Cardiac fibroblast (primary cell): ENCODE data around the gene NOTUM.

Source experiments
- DNase-seq, 2 donors: peaks; one replicate each; pipeline versions ENCODE4 v3.0.0 to v3.0.0-alpha.2; 2010; ENCODE audit warnings: low read depth in 2 of 2
- H3K4me3 ChIP-seq, 2 donors: replicated peaks in 1 of 2; 1 replicate in 1 of 2; 2 replicates in 1 of 2; pipeline ENCODE4 v1.5.1; 2011; ENCODE audit warnings: low read depth in 2 of 2, low read length in 2 of 2, mild to moderate bottlenecking in 2 of 2, moderate library complexity in 1 of 2
- TF ChIP-seq, protein P1 (sequence below): IDR thresholded peaks from one replicate; pipeline ENCODE4 v1.5.1; 2011; ENCODE audit warnings: low read depth, mild to moderate bottlenecking, low read length, inconsistent platforms

NOTUM gene

DNA sequence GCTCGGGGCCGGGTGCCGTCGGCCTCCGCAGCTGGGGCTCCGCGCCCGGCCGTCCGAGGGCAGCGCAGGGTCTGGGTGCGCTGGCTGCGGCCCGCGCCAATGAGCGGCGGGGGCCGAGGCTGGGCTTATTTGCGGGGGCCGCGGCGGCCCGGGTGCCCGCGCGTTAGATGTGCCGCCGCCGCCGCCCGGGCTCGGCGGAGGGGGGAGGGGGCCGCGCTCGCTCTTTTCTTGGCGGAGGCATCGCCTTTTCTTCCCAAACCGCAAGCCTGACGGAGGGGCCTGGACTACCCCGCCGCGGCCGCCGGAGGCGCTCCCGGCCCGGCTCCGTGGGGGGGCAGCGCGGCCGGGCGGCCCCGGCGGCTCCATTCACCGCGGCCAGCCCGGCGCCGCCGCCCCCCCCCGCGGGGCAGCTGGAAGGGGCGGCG is at the start of gene NOTUM:
TSS of gene NOTUM (minus strand) at position 101 of the 425 bp plus-strand sequence. CDS start 278 bp downstream, outside the sequence.
- DNase-seq: peak in 1 of 2 donors; percentile 45
- H3K4me3 ChIP-seq: no peak within 1 kb of the TSS
- TF ChIP-seq, protein P1, sequence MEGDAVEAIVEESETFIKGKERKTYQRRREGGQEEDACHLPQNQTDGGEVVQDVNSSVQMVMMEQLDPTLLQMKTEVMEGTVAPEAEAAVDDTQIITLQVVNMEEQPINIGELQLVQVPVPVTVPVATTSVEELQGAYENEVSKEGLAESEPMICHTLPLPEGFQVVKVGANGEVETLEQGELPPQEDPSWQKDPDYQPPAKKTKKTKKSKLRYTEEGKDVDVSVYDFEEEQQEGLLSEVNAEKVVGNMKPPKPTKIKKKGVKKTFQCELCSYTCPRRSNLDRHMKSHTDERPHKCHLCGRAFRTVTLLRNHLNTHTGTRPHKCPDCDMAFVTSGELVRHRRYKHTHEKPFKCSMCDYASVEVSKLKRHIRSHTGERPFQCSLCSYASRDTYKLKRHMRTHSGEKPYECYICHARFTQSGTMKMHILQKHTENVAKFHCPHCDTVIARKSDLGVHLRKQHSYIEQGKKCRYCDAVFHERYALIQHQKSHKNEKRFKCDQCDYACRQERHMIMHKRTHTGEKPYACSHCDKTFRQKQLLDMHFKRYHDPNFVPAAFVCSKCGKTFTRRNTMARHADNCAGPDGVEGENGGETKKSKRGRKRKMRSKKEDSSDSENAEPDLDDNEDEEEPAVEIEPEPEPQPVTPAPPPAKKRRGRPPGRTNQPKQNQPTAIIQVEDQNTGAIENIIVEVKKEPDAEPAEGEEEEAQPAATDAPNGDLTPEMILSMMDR: peak; percentile 26

DNA sequence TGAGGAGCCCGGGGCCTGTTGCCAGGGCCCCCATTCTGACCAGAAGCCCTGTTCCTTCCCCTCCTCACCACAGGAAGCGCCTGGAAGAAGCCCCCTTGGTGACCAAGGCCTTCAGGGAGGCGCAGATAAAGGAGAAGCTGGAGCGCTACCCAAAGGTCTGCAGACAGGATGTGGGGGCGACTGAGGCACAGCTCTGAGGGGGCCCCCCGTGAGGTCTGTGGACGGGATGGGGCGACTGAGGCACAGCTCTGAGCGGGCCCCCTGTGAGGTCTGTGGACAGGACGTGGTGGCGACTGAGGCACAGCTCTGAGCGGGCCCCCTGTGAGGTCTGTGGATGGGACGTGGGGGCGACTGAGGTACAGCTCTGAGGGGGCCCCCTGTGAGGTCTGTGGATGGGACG is 48.4 kb upstream of the NOTUM start:
- DNase-seq: no peak
- TF ChIP-seq, protein P1: no peak
- H3K4me3 ChIP-seq: no peak overlapping the region

DNA sequence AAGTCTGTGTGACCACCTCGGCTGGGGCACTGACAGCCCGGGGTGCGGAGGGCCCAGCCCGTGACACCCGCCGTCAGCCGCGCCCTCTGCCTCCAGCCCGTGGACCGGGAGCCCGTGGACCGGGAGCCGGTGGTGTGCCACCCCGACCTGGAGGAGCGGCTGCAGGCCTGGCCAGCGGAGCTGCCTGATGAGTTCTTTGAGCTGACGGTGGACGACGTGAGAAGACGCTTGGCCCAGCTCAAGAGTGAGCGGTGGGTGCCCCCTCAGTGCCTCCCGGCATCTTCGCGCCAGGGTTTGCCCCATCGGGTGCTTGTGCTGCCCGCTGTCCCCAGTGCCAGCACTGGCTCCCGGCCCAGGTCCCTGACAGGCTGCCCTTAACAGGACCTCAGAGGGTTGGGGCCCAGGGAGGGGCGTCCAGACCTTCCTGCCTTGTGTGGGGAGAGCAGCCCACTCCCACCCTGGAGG is 48.0 kb upstream of the NOTUM start:
- no peak for DNase-seq
- no peak overlapping the region for H3K4me3 ChIP-seq
- TF ChIP-seq, protein P1: no peak

DNA sequence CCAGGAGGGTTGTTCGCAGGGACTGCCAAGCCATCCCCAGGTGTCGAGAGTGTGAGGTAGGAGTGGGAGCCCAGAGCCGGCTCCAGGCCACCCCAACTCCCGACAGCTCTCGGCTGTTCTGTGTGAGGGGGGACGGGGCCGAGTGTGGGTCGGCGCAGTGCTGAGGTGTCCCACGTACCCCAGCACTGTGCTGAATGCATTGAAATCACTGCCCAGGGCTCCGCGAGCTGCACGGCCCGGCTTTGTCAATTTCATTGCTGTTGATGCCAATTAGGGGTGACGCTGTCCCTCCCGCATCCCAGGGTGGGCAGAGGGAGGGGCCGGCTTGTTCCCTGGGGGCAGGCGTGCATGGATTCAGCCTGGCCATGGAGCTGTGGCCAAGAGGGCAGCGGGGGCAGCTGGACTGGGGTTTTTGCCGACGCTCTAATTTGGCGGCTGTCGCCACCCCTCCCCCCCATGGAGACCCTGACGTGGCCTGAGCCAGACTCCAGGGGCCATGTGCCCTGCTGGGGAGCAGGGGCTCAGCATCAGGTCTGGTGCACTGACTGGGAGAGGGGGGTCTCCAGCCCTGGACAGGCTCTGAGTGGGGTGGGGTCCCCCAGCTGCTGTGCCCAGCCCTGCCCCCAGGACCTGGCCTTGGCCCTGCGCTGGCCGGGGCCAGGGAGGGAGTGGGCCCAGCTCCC is 47.4 kb upstream of the NOTUM start:
- no peak overlapping the region for H3K4me3 ChIP-seq

DNA sequence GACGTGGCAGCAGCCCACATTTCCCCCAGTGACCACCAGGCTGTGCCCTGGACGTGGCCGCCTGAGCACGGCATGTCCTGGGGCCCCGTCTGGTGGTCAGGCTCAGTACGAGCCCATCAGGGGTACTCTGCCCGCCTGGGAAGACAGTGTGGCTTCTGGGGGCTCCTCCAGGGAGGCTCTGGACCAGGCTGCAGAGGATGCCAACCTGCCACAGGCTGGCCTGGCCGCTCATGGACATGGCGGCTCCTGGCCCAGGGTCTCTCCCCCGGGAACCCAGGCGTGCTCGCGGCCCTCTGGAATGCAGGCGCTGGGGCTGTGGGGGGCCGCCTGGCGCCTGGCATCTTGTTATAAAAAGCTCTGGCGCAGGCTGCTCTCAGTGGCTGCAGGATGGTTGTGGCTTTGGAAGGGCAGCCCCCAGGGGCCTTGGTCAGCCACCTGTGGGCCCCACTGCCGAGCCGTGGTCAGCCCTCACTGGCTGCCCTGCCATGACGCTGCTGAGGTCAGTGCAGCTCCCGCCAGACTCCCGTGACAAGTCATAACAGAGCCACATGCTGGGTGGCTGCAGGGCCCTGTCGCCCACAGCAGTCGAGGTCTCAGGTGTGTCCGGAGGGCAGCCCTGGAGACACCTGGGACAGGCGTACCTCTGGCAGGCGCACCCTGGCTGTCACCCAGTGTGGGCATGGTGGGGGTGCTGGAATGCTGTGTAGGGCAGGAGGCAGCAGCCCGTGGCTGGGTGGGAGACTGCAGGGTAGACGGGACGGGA is 46.7 kb upstream of the NOTUM start:
- TF ChIP-seq, protein P1: no peak
- no peak for DNase-seq
- no peak overlapping the region for H3K4me3 ChIP-seq

More for the DNA sequence above, 47.4 kb upstream of the NOTUM start:
- TF ChIP-seq, protein P1: no peak
- no peak for DNase-seq

DNA sequence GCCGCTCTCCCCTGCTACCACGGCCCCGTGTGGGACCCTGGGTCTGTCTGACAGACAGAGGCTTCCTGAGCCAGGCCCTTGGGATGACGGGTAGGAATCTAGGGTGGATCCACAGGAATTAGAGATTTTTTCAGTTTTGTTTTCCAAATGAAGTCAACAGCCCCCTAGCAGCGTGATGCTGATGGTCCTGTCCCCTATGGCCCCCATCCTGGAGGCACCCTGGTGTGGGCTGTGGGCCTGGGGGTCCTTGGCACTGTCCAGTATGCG is 46.2 kb upstream of the NOTUM start:
- no peak for DNase-seq
- H3K4me3 ChIP-seq: no peak overlapping the region
- TF ChIP-seq, protein P1: no peak
